Liver (tissue), 9 donors: ENCODE data around the gene NRG3. TPM values are rescaled to one million over a fixed set of nuclear protein-coding genes. Genes with fewer than 3 reads are reported as not detected.

ENCODE experiments used
- DNase-seq: peaks from one replicate; pipeline ENCODE4 v3.0.0-alpha.2; 2017; ENCODE audit warnings: low spot score
- H3K27ac ChIP-seq, 2 donors: one replicate each; pipeline ENCODE4 v1.7.0; 2013; ENCODE audit warnings: inconsistent platforms in 2 of 2, low read length in 2 of 2, control low read depth in 1 of 2, low read depth in 1 of 2, mild to moderate bottlenecking in 1 of 2
- H3K27me3 ChIP-seq, 4 donors: one replicate each; pipeline versions ENCODE4 v1.6.1 to v1.7.0; 2013; ENCODE audit warnings: low read length in 3 of 4, inconsistent platforms in 1 of 4, mild to moderate bottlenecking in 1 of 4, moderate library complexity in 1 of 4; ENCODE audit not compliant: control insufficient read depth in 4 of 4, insufficient read depth in 4 of 4
- H3K36me3 ChIP-seq, 4 donors: one replicate each; pipeline versions ENCODE4 v1.6.1 to v1.7.0; 2013; ENCODE audit warnings: low read length in 3 of 4, mild to moderate bottlenecking in 3 of 4, low read depth in 1 of 4, moderate library complexity in 1 of 4; ENCODE audit not compliant: control insufficient read depth in 4 of 4, insufficient read depth in 3 of 4
- H3K4me1 ChIP-seq, 4 donors: one replicate each; pipeline versions ENCODE4 v1.6.1 to v1.7.0; 2013; ENCODE audit warnings: low read length in 3 of 4, mild to moderate bottlenecking in 3 of 4, moderate library complexity in 1 of 4; ENCODE audit not compliant: control insufficient read depth in 4 of 4, insufficient read depth in 4 of 4
- H3K4me3 ChIP-seq, 3 donors: one replicate each; pipeline versions ENCODE4 v1.6.1 to v1.7.0; 2013; ENCODE audit warnings: low read length in 3 of 3, control low read depth in 1 of 3, low read depth in 1 of 3, mild to moderate bottlenecking in 1 of 3
- H3K9ac ChIP-seq, 2 donors: one replicate each; pipeline ENCODE4 v1.7.0; 2013; ENCODE audit warnings: low read length in 2 of 2, mild to moderate bottlenecking in 2 of 2, moderate library complexity in 2 of 2, control low read depth in 1 of 2, low read depth in 1 of 2
- H3K9me3 ChIP-seq, 4 donors: one replicate each; pipeline versions ENCODE4 v1.6.1 to v1.7.0; 2013; ENCODE audit warnings: low read length in 3 of 4; ENCODE audit not compliant: control insufficient read depth in 4 of 4
- EGR1 ChIP-seq, 2 donors: IDR thresholded peaks; 2 replicates each; pipeline ENCODE4 v1.6.1; 2016 to 2018; ENCODE audit warnings: antibody characterized with exemption in 2 of 2, low read depth in 2 of 2
- FOXA1 ChIP-seq: IDR thresholded peaks from 2 replicates; pipeline ENCODE4 v1.6.1; 2016; ENCODE audit warnings: antibody characterized with exemption
- FOXA2 ChIP-seq: IDR thresholded peaks from 2 replicates; pipeline ENCODE4 v1.6.1; 2016; ENCODE audit warnings: antibody characterized with exemption
- HNF4A ChIP-seq, 2 donors: conservative IDR thresholded peaks; 2 replicates each; pipeline ENCODE4 v1.6.1; 2016; ENCODE audit warnings: antibody characterized with exemption in 2 of 2, mild to moderate bottlenecking in 2 of 2
- HNF4G ChIP-seq: IDR thresholded peaks from 2 replicates; pipeline ENCODE4 v1.6.1; 2016; ENCODE audit warnings: antibody characterized with exemption
- JUND ChIP-seq, 2 donors: IDR thresholded peaks; 2 replicates each; pipeline ENCODE4 v1.6.1; 2016; ENCODE audit warnings: antibody characterized with exemption in 2 of 2
- MAX ChIP-seq: IDR thresholded peaks from 2 replicates; pipeline ENCODE4 v1.6.1; 2016; ENCODE audit warnings: antibody characterized with exemption
- NR2F2 ChIP-seq: IDR thresholded peaks from 2 replicates; pipeline ENCODE4 v1.6.1; 2016; ENCODE audit warnings: antibody characterized with exemption
- REST ChIP-seq: IDR thresholded peaks from 2 replicates; pipeline ENCODE4 v1.6.1; 2016; ENCODE audit warnings: antibody characterized with exemption, mild to moderate bottlenecking
- RXRA ChIP-seq, 2 donors: IDR thresholded peaks; 2 replicates each; pipeline ENCODE4 v1.6.1; 2017 to 2018; ENCODE audit warnings: antibody characterized with exemption in 2 of 2, mild to moderate bottlenecking in 1 of 2
- YY1 ChIP-seq: IDR thresholded peaks from 2 replicates; pipeline ENCODE4 v1.6.1; 2016; ENCODE audit warnings: antibody characterized with exemption, mild to moderate bottlenecking
- WGBS: extraction: QIAGEN DNeasy Blood & Tissue Kit; methylation state at CpG from one replicate; pipeline ENCODE4 v1.1.7; 2013; 5-methylcytosine and 5-hydroxymethylcytosine counted together
- polyA plus RNA-seq, 2 donors: library from polyadenylated mRNA; stranded (reverse) in 1 of 2; unstranded in 1 of 2; fragments of 200-250 nt in 1 of 2; fragments of >200 nt in 1 of 2; fragmentation: Nextera tagmentation in 1 of 2; extraction: Ambion mirVana in 1 of 2; gene quantifications; one replicate each; pipeline versions ENCODE4 v1.2.1 to v1.2.3, GENCODE V29; 2013 to 2015
- total RNA-seq, 2 donors: library from RNA; depleted of rRNA; stranded (reverse); fragments of >200 nt; gene quantifications; one replicate each; pipeline ENCODE4 v1.2.3, GENCODE V29; 2014
- TF ChIP-seq, protein P1 (sequence below): IDR thresholded peaks from 2 replicates; pipeline ENCODE4 v1.6.1; 2016; ENCODE audit warnings: antibody characterized with exemption
- TF ChIP-seq, protein P2 (sequence below): IDR thresholded peaks from 2 replicates; pipeline ENCODE4 v1.6.1; 2016; ENCODE audit warnings: antibody characterized with exemption
- donor health status: healthy.
- donor health status: healthy.
- donor health status: healthy.
- donor health status: healthy.
- donor health status: healthy.

NRG3 gene
- total and polyA plus RNA-seq, 4 donors: 0.24 to 3.7 (median 0.38) TPM

DNA sequence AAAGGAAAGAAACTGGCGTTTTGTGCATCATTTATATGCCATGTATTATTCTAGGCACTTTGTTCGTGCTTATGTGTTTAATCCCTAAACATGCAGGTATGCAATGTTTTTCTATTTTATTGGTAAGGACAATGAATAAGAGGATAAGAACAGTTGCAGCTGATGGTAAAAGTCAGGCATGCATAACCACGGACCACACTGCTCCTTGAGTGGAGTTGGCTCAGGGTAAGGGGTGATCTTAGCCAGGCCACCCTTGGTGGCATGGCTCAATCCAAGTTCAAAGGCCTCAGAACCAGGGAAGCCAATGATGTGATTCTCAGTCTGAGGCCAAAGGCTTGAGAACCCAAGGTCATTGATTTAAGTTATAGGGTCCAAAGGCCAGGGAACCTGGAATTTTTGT, 1068.1 kb downstream of the NRG3 start (continued):
- TF ChIP-seq HNF4A (conservative IDR thresholded peaks at IDR 0.05) (no peak), FOXA2 (no peak), FOXA1 (no peak)

DNA sequence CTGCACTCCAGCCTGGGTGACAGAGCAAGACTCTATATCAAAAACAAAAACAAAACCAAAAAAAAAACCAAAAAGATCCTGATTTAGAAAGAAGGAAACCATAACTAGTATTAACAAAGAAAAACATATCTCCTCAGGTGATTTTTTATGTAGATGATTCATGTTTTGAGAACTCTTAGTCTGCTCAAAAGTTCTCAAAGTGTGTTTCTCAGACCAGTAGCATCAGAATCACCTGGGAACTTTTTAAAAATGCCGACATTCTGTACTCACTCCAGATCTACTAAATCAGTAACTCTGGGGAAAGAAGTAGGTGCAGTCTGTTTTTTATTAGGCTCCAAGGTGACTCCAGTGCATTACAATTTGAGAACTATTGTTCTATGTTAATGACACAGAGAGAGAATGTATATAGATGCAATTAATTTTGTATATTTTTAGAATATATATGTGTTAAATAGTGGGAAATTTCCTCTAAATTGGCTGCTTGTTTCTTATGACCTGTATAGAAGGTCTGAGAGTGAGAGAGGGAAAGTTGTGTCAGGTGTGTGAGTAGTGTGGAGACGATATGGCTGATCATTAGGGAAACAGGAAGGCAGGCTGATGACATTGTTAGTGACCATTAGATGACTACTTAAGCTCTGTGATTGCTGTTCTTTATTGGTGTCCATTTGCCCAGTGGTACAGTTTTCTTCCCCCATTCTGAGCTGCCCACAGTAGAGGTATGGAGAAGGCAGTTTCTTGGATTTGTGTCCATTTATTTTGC, 1075.0 kb downstream of the NRG3 start:
- DNase-seq: no peak
- Histone ChIP-seq H3K9ac (no peak overlapping the region), H3K27me3 (no peaks in the 10 kb centered on the region), H3K4me3 (no peak overlapping the region), H3K9me3 (peaks cover 0 to 7% (median under 1%) of the 10 kb centered on the region in 4 donors), H3K4me1 (no peaks in the 10 kb centered on the region), H3K27ac (no peak overlapping the region), H3K36me3 (no peaks in the 10 kb centered on the region)
- TF ChIP-seq RXRA (IDR thresholded peaks at IDR 0.05) (no peak), HNF4G (no peak), EGR1 (IDR thresholded peaks at IDR 0.05; ENCODE audit: low read depth in 2 of 2) (no peak), JUND (IDR thresholded peaks at IDR 0.05) (no peak), FOXA1 (no peak), NR2F2 (no peak)
- WGBS: 83% methylated on average over 2 of the region's 2 CpGs

DNA sequence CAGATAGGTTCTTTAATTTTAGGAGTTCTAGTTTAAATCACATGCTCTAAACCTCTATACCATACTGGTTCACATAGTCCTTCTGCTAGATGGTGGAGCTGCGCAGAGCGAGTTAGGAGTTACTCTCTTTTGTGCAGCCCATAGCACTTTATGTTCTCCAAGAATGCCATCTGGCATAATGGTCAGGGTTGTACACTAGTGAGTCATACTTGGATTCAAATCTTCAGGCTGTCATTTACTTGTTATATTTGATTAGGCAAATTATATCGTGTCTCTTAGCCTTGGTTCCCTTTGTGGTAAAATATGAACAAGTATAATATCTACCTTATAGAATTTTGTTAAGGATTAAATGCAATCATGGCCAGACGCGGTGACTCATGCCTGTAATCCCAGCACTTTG, 1078.3 kb downstream of the NRG3 start:
- no peak for TF ChIP-seq FOXA1
- no peak for TF ChIP-seq RXRA (IDR thresholded peaks at IDR 0.05)
- no peak for TF ChIP-seq HNF4G
- TF ChIP-seq REST: no peak
- TF ChIP-seq, protein P1, sequence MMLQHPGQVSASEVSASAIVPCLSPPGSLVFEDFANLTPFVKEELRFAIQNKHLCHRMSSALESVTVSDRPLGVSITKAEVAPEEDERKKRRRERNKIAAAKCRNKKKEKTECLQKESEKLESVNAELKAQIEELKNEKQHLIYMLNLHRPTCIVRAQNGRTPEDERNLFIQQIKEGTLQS: no peak
- no peak for TF ChIP-seq MAX
- no peak for TF ChIP-seq YY1
- no peak for TF ChIP-seq HNF4A (conservative IDR thresholded peaks at IDR 0.05)
- TF ChIP-seq, protein P2, sequence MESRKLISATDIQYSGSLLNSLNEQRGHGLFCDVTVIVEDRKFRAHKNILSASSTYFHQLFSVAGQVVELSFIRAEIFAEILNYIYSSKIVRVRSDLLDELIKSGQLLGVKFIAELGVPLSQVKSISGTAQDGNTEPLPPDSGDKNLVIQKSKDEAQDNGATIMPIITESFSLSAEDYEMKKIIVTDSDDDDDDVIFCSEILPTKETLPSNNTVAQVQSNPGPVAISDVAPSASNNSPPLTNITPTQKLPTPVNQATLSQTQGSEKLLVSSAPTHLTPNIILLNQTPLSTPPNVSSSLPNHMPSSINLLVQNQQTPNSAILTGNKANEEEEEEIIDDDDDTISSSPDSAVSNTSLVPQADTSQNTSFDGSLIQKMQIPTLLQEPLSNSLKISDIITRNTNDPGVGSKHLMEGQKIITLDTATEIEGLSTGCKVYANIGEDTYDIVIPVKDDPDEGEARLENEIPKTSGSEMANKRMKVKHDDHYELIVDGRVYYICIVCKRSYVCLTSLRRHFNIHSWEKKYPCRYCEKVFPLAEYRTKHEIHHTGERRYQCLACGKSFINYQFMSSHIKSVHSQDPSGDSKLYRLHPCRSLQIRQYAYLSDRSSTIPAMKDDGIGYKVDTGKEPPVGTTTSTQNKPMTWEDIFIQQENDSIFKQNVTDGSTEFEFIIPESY: no peak
- Histone ChIP-seq H3K27me3 (no peaks in the 10 kb centered on the region), H3K9me3 (no peaks in the 10 kb centered on the region), H3K27ac (no peak overlapping the region), H3K9ac (no peak overlapping the region), H3K4me1 (no peaks in the 10 kb centered on the region), H3K36me3 (no peaks in the 10 kb centered on the region), H3K4me3 (no peak overlapping the region)
- no peak for DNase-seq
- WGBS: 95% methylated on average over 5 of the region's 5 CpGs
